Colonic mucosa (tissue), 4 donors: ENCODE measurements around the gene KNSTRN. TPM values are rescaled to one million over a fixed set of nuclear protein-coding genes. Genes with fewer than 3 reads are reported as not detected.

Source experiments
- DNase-seq: peaks from one replicate; pipeline ENCODE4 v3.0.0-alpha.2; 2020
- H3K27ac ChIP-seq: fragments of 200-600 bp; one replicate; pipeline ENCODE4 v1.8.0; 2021
- H3K27me3 ChIP-seq: fragments of 200-600 bp; one replicate; pipeline ENCODE4 v1.8.0; 2021
- H3K36me3 ChIP-seq: fragments of 200-600 bp; one replicate; pipeline ENCODE4 v1.8.0; 2021
- H3K4me1 ChIP-seq: fragments of 200-600 bp; one replicate; pipeline ENCODE4 v1.8.0; 2021; ENCODE audit warnings: mild to moderate bottlenecking
- H3K4me3 ChIP-seq: fragments of 200-600 bp; one replicate; pipeline ENCODE4 v1.8.0; 2021
- H3K9ac ChIP-seq, 2 donors: one replicate each; pipeline ENCODE4 v1.7.0; 2013; ENCODE audit warnings: control low read depth in 2 of 2, low read depth in 2 of 2, low read length in 2 of 2
- H3K9me3 ChIP-seq: fragments of 200-600 bp; one replicate; pipeline ENCODE4 v1.8.0; 2021
- CTCF ChIP-seq: fragments of 200-600 bp; IDR thresholded peaks from one replicate; pipeline ENCODE4 v1.8.0; 2022; ENCODE audit warnings: antibody characterized with exemption, mild to moderate bottlenecking
- intact Hi-C: fragments of 100-400 bp; cut with DNase I; formaldehyde crosslinking; loops from one replicate; pipeline ENCODE4 v1.14.1; 2022
- total RNA-seq, 2 donors: library from RNA; stranded (reverse); fragmentation: NEBNext Ultra II Directional in 1 of 2; extraction: Animal tissue kit (Norgen Biotek cat#: 25700) in 1 of 2; gene quantifications; one replicate each; pipeline ENCODE4 v1.2.1, GENCODE V29; 2021
- donor health status: healthy.
- donor health status: DM: no; HTN: no; CAD: no.
- donor health status: DM: no; HTN: no; CAD: no.

KNSTRN gene
- total RNA-seq, 2 donors from 2014 or later: 12.2 to 51.2 TPM

- TF ChIP-seq CTCF: no peak
- no peaks in the 10 kb centered on the region for H3K27me3 ChIP-seq
- no peak overlapping the region for H3K9ac ChIP-seq
- intact Hi-C loops: no loop called here
- DNase-seq: no peak
- peaks cover 3% of the 10 kb centered on the region for H3K4me1 ChIP-seq
- no peak overlapping the region for H3K27ac ChIP-seq
- no peak overlapping the region for H3K4me3 ChIP-seq
- no peaks in the 10 kb centered on the region for H3K36me3 ChIP-seq
- no peaks in the 10 kb centered on the region for H3K9me3 ChIP-seq
These were observed 4.9 kb upstream of the KNSTRN start for GRCh38 chr15:40377606-40378005.

- DNase-seq: no peak
- intact Hi-C loops: no loop called here
- TF ChIP-seq CTCF: no peak
- Histone ChIP-seq H3K4me1 (peaks cover 8% of the 10 kb centered on the region), H3K27ac (no peak overlapping the region), H3K9me3 (no peaks in the 10 kb centered on the region), H3K36me3 (no peaks in the 10 kb centered on the region), H3K4me3 (no peak overlapping the region), H3K9ac (no peak overlapping the region), H3K27me3 (no peaks in the 10 kb centered on the region)
These were observed 3.1 kb upstream of the KNSTRN start for GRCh38 chr15:40379374-40379773.

- Histone ChIP-seq H3K9ac (no peak overlapping the region), H3K4me1 (peaks cover 8% of the 10 kb centered on the region), H3K9me3 (no peaks in the 10 kb centered on the region), H3K27me3 (no peaks in the 10 kb centered on the region), H3K4me3 (no peak overlapping the region), H3K36me3 (no peaks in the 10 kb centered on the region), H3K27ac (no peak overlapping the region)
- intact Hi-C loops: no loop called here
- no peak for TF ChIP-seq CTCF
- DNase-seq: no peak
These were observed 2.7 kb upstream of the KNSTRN start for GRCh38 chr15:40379853-40380252.

GRCh38 chr15:40380636-40381035 lies 1.9 kb upstream of the KNSTRN start:
- Histone ChIP-seq H3K27me3 (no peaks in the 10 kb centered on the region), H3K4me1 (peaks cover 8% of the 10 kb centered on the region), H3K4me3 (no peak overlapping the region), H3K27ac (no peak overlapping the region), H3K9ac (no peak overlapping the region), H3K9me3 (no peaks in the 10 kb centered on the region), H3K36me3 (no peaks in the 10 kb centered on the region)
- no peak for DNase-seq
- no peak for TF ChIP-seq CTCF
- intact Hi-C loops: no loop called here

- intact Hi-C loops: no loop called here
These were observed 547 bp upstream of the KNSTRN start for GRCh38 chr15:40381818-40382529.

More at GRCh38 chr15:40381818-40382529, 547 bp upstream of the KNSTRN start:
- no peak overlapping the region for H3K27ac ChIP-seq
- no peak overlapping the region for H3K4me3 ChIP-seq
- no peak for DNase-seq
- H3K4me1 ChIP-seq: peaks cover 8% of the 10 kb centered on the region
- no peak overlapping the region for H3K9ac ChIP-seq
- H3K36me3 ChIP-seq: no peaks in the 10 kb centered on the region
- TF ChIP-seq CTCF: no peak
- H3K9me3 ChIP-seq: no peaks in the 10 kb centered on the region
- H3K27me3 ChIP-seq: no peaks in the 10 kb centered on the region
